Stimulated activated CD4-positive, alpha-beta T cell treated with anti-CD3 and anti-CD28 coated beads, Interleukin-1b, Interleukin-23, amount 100 ng/mL, for 48 hours (primary cell): Measurements from ENCODE around the gene AP4M1.

Experiments used
- DNase-seq: peaks from one replicate; pipeline ENCODE4 v3.0.0-alpha.2; 2020

AP4M1 gene

DNA sequence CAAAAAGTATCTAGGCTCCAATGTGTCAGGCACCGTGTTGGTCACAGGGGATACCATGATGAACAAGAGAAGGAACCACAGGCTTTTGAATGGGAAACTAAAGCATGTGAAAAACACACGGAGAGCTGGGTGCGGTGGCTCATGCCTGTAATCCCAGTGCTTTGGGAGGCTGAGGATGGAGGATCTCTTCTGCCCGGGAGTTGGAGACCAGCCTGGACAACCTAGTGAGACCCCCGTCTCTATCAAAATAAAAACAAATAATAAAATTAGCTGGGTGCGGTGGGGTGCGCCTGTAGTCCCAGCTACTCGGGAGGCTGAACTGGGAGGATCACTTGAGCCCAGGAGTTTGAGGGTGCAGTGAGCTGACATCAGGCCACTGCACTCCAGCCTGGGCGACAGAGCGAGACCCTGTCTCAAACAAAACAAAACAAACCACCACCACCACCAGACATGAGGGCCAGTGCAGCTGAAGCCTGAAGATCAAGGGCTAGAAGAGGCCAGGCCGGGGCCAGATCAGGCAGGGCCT is 13.3 kb upstream of the AP4M1 start:
- no peak for DNase-seq

DNA sequence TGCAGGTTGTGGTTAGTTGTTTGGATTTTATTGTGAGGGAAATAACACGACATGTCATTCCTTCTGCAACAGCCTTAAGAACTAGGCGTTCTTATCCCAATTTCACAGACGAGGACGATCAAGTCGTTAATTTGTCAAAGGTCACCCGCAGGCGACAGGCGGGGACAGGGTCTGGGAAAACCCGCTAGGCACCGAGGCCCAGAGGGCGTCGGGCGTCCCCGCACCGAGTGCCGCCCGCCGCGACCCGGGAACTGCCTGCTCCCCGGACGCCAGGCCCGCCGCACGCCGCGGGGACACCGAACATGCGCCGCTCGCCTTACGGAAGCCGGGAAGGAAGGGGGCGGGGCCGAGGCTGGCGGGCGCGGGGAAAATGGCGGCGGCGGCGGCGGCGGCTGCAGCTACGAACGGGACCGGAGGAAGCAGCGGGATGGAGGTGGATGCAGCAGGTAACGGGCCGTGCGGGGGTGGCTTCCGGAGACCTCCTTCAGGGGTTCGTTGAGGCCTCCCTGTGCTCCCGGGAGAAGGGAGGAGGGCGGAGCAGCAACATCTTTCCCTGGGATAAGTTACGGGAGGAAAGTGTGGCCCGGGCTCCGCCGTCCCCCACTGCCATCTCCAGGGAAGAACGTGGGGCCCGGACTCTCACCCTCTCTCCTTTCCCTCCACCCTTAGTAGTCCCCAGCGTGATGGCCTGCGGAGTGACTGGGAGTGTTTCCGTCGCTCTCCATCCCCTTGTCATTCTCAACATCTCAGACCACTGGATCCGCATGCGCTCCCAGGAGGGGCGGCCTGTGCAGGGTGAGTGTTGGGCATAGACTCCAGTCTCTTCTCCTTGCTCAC is 12.6 kb upstream of the AP4M1 start, which contains the start of gene COPS6:
Gene COPS6, plus strand, starts transcription at position 349 of the 837 bp plus-strand sequence. Its CDS starts 22 bp downstream, at position 371.
- peak; percentile 83 for DNase-seq

DNA sequence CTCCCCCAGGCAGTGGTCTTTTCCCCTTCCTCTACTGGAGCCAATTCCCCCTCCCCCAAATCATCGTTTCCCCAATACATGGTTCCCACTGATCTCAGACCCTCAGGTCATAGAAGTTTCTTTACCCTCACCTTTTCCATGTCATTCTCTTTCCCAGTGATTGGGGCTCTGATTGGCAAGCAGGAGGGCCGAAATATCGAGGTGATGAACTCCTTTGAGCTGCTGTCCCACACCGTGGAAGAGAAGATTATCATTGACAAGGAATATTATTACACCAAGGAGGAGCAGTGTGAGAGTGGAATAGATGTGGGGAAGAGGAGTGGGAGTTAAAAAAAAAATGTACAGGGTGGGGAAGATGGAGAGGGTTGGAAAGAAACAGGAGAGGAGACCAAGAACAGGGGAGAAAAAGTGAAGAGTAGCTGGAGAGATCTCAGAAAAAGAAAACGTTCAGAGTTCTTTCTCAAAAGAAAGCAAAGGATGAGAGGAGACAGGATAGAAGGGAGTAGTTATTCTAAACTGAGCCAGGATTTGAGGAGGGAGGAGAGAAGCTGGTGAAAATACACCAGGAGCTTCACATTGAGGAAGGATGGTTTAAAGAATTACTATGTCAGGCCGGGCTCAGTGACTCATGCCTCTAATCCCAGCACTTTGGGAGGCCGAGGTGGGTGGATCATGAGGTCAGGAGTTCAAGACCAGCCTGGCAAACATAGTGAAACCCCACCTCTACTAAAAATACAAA is 11.8 kb upstream of the AP4M1 start:
- no peak for DNase-seq

DNA sequence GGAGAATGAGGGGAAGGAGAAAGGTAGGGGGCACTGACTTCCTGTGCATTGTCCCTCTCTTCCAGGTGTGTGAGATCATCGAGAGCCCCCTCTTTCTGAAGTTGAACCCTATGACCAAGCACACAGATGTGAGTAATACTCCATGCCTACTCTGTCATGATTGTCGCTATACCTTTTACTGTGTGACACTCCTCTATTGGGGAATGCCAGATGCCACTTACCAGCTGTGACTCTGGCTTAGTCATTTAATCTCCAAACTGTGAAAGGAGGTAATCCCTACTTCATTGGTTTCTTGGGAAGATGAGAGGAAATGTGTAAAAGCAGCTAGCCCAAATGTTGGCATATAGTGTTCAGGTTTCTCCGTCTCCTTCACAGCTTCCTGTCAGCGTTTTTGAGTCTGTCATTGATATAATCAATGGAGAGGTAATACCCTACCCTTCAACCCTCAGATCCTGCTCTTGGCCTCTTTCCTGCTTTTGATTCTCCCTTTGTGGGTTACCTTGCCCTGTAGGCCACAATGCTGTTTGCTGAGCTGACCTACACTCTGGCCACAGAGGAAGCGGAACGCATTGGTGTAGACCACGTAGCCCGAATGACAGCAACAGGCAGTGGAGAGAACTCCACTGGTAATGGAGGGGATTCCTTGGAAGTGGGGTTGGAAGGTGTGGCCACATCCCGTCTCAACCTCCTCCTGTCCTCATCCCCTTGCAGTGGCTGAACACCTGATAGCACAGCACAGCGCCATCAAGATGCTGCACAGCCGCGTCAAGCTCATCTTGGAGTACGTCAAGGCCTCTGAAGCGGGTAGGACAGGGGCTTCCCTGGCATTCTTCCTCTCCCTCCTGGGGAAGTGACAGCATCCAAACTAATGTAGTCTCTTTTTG is 10.7 kb upstream of the AP4M1 start:
- no peak for DNase-seq

DNA sequence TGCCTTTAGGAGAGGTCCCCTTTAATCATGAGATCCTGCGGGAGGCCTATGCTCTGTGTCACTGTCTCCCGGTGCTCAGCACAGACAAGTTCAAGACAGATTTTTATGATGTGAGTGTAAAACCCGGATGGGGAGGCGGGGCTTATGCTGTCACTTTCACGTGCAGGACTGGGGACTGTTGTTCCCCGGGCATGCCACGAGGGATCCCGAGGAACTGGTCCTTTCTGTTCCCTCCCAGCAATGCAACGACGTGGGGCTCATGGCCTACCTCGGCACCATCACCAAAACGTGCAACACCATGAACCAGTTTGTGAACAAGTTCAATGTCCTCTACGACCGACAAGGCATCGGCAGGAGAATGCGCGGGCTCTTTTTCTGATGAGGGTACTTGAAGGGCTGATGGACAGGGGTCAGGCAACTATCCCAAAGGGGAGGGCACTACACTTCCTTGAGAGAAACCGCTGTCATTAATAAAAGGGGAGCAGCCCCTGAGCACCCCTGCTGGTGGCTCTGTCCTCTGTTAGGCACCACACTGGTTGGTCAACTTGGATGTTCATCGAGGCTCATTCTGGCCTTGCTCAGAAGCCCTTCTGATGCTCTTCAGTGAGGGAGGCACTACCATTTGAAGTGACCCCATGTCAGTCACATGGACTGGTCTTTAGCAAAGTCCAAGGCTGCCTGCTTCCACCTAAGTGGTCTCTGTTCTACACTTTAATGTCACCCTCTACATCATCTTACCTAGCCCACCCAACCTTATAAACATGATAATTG is 9.8 kb upstream of the AP4M1 start:
- DNase-seq = peak; percentile 22

DNA sequence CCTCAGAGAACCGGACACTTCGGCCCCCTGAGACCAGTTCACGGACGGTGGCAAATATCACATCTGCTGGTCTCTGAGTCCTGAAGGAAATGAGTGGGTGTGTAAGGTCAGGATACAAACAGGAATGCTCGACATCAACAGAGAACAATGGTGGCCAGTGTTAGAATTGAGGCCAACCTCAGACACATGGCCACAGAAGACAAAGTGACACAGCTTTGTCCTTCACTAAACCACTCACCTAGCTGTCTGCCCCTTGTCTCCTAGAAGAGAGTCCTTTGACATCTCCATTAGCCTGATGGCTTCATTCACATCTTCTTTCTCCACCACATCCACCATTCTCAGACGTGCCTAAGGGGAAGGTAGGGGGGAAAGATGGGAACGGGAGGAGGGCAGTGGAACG is 8.4 kb upstream of the AP4M1 start:
- DNase-seq = no peak

DNA sequence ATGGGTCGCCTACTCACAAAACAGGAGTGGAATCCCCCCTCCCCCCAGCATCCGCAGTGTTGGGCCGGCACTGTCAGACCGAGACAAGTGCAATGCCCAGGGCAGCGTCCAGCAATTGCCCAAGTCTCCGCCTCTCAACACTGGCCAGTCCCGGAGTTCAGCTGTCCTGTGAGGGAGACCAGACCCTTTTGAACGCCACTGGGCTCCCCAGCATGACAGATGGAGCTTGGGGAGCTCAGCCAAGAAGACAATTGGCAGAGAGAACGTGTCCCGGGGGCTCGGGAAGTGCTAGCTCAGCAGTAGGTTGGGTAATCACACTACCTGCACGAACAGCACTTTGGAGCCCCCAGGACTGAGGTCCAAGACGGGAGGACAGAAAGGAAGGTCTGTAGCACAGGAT is 7.9 kb upstream of the AP4M1 start:
- no peak for DNase-seq

DNA sequence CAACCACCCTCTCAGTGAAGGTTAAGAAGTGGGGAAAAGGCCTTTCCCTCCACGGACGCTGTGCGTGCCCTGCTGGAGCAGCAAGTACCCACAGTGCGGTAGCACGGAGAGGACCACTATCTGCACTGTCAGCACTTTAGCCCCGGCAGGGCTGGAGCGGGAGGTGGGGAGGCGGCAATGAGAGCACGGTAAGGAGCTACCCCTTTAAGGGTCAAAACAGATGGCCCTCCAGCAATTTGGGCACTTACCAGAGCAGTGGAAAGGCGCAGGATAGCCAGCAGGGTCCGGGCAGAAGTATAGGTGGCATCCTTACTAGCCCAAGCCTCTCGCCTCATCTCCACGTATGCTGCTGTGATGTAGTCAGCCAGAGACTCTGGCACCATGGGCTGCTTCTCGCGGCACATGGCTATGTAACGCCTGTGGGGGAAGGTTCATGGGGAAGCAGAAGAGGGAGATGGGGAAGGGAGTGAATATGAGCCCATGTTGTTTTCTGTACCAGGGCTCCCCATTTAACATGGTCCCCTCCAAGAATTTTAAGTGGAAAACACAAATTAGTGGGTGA is 7.4 kb upstream of the AP4M1 start:
- DNase-seq = no peak

DNA sequence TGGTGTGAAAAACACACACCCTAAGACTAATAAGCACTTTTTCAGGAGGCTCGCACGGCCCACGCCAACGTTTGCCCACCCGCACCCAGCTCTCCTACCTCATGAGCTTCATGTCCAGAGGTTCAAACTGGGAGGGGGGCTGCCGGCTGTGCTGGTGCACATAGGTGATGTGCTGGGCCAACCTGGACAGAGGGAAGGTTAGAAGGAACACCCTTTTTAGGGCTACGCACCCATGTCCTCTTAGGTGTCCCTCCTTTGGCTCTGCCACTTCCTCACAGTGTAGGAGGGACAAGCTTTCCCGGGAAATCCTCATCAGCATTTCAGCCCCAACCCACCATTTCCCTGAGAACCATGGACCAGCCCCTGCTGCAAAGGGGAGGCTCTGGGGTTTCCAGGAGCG is 6.2 kb upstream of the AP4M1 start:
- no peak for DNase-seq

DNA sequence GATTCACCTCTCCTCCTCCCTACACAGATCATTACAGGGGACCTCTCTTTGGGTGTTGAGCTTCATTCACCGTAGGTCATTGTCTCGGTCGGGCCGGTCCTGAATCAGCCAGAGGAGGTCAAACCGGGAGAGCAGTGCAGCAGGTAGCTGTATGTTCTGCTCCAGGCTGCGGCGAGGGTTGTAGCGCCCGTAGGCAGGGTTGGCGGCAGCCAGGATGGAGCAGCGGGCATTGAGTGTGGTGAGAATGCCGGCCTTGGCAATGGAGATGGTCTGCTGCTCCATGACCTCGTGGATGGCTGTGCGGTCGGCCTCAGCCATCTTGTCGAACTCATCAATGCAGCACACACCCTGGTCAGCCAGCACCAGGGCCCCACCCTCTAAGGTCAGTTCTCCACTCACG is 5.7 kb upstream of the AP4M1 start:
- no peak for DNase-seq

DNA sequence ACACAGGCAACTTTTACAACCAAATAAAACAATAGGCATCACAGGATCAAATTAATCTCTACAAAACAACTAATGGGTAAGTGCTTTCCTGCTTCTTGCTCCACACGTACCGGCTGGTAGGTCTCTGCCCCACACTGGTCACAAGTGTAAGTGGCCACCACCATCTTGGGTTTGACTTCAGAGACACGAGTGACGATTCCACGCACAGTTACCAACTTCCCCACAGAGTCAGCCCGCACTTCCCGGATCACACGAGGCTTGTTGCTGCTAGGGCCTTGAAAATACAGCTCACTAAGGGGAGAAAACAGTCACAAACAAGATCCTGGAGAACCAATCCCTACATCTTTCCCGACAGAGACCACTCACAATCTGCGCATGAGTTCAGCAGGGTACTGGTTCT is 2.5 kb upstream of the AP4M1 start:
- no peak for DNase-seq

DNA sequence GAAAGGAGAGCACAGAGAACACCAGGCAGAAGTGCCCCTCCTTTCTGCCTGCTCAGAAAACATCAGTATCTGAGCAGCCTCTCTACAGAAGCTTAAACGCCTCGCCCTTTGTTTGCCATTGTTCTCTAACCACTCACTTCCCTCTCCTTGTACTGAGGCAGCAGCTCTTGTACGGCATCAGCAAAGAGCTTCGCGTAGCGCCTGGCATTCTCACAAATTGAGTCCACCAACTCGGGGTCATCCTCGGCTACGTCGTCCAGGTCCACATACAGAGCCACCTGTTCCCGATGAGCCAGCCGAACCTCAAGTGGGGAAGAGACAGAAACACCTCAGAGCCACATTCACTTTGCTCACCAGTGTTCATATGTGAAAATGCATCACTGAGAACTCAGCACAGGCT is 2.0 kb upstream of the AP4M1 start:
- no peak for DNase-seq

DNA sequence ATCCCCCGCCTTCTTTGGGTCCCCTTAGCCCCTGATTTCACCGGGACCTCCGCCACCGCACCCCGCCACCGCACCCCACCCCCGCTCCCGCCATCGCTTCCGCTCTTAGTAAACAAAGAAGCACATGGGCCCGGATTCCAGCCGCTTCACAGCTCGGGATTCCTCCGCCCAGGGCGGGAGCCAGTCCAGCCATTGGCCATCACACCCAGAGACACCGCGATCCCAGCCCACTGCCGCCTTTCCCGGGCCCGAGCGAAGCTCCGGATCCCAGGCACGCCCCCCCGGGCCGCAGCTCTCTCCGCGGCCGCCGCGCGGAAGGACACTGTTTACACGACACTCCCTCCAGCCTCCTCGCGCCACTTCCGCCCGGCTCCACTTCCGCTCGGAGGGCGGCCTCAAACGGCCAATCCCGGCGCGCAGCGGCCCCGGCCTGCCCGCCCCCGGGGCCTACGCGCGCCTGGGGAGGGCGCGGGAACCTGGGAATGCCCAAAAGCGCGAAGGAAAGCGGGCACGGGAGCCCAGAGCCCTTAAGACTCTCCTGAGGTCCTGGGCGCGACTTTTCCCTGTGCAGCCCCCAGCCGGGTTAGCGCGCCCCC is 925 bp upstream of the AP4M1 start:
- DNase-seq = peak; percentile 87

DNA sequence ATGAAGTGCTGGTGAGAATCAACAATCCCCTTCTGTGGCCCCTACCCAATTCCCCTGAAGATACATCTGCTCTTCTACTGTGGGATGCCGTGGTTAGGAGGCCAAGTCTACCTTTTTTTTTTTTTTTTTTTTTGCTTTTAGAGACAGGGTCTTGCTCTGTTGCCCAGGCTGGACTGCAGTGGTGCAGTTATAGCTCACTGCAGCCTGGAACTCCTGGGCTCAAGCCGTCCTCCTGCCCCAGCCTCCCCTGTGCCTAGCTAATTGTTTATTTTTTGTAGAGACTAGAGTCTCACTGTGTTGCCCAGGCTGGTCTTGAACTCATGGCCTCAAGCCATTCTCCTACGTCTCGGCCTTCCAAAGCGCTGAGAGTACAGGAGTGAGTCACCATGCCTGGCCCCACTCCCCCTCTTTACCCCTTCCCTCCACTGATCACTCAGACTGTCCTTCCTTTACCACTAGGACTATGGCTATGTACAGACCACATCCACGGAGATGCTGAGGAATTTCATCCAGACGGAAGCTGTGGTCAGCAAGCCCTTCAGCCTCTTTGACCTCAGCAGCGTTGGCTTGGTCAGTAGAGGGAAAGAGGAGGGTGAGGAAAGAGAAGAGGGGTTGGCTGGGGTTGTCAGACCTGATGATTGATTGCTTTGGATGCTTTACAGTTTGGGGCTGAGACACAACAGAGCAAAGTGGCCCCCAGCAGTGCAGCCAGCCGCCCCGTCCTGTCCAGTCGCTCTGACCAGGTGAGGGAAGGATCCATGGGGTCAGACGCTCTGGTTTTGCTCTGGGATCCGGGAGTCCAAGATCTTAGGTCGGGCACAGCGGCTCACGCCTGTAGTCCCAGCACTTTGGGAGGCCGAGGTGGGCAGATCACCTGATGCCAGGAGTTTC is 1.8 kb downstream of the AP4M1 start:
- DNase-seq = no peak

DNA sequence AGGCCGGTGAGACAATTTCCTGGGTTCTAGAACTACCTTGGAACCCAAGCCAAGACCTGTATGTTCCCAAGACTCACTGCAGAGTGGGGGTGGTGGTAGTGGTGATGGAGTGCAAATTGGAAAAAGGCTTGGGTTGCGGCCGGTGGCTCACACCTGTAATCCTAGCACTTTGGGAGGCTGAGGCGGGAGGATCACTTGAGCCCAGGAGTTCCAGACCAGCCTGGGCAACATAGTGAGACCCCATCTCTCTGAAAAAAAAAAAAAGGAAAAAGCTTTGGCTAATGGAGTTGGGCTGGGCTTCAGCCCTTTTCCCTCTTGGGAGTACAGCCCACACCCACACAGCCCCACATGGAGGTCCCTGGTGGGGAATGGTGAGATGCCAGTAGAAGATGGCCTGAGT is 4.1 kb downstream of the AP4M1 start:
- no peak for DNase-seq

DNA sequence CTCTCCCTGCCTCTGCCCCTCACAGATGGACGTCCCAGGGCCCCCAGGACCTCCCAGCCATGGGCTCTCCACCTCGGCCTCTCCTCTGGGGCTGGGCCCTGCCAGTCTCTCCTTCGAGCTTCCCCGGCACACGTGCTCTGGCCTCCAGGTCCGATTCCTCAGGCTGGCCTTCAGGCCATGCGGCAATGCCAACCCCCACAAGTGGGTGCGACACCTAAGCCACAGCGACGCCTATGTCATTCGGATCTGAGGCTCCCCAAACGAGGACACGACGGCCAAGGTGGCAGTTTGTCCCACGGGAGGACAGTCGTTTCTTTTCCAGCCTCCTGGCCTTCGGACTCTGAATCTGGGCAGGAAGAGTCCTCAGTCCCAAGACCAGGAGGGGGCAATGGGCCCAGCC is 5.2 kb downstream of the AP4M1 start:
- DNase-seq = no peak

DNA sequence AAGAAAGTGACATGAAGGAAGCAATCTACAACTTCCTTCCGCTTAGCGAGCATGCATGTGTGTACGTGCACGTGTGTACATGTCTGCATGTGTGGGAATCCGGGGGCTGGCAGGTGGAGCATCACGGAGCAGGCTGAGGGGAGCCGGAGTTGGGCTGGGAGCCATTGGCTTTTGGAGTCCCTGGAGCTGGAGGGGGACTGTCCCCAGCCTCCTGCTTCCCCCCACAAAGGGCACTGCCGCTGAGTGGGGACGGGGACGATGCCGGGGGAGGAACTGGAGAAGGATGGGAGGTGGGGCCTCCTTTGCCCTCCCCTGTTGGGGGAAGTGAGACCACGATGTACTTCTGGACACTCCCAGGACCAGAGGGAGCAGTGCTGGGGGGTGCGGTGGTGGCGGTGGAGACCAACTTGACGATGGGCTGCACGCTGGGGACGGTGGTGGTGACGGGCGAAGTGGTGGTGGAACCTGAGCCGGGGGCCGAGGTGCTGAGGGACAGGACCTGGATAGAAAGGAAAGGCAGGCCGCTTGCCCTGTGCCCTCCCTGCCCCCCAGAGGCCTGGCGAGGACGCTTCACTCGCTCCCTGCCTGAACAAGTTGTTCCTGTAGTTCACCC is 5.8 kb downstream of the AP4M1 start:
- DNase-seq = no peak

DNA sequence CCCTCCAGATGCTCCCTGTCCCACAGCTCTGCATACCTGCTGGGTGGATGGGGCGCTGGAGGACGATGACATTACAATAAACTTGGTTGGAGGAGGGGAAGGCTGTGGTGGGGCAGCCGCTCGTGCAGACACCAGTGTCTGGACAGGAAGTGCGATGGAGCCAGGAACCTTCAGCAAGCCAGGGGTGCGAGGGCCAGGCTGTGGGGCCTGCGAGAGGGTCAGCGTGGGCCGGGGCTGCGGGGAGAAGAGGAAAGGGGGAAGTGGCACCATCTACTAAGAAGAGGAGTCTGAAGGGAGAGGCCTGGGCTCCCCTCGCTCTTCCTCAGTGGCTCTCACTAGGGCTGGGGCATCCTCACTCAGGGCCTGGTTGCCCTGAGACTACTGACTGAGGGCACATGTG is 6.4 kb downstream of the AP4M1 start:
- no peak for DNase-seq

DNA sequence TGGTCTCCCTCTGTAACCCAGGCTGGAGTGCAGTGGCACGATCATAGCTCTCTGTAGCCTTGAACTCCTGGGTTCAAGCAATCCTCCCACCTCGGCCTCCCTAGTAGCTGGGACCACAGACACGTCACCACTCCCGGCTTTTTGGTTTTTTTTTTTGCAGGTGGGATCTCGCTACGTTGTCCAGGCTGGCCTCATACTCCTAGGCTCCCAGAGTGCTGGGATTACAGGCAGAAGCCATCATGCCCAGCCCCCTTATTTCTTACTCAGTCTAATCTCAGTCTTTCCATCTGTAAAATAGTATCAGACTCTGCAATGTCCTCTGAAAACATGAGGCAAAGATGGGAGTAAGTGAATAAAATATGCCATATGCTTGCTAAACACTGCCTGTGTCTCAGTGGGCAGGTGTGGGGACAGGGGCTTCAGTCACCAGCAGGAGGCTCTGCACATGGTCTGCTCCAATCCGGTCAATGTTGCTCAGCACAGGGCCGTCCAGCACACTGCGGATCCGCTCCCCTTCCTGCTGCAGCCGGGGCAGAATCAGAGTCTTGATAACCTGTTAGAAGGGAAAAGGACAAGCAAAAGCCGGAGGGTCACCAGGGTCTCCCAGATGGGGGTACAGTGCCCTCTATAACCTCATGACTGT is 8.2 kb downstream of the AP4M1 start:
- DNase-seq = no peak
